ENCODE results near the gene LCP2. TPM values are rescaled to one million over a fixed set of nuclear protein-coding genes. Genes with fewer than 3 reads are reported as not detected.
A peak's percentile ranks its signal among the peaks of the same experiment; 100 is the strongest.

The LCP2 gene
- total and polyA plus RNA-seq, 10 of the 15 experiments (the other 5 are each of a cell fraction or from before 2014, with no cell fraction given) = 8.0 to 50.5 (median 20.6) TPM

DNA sequence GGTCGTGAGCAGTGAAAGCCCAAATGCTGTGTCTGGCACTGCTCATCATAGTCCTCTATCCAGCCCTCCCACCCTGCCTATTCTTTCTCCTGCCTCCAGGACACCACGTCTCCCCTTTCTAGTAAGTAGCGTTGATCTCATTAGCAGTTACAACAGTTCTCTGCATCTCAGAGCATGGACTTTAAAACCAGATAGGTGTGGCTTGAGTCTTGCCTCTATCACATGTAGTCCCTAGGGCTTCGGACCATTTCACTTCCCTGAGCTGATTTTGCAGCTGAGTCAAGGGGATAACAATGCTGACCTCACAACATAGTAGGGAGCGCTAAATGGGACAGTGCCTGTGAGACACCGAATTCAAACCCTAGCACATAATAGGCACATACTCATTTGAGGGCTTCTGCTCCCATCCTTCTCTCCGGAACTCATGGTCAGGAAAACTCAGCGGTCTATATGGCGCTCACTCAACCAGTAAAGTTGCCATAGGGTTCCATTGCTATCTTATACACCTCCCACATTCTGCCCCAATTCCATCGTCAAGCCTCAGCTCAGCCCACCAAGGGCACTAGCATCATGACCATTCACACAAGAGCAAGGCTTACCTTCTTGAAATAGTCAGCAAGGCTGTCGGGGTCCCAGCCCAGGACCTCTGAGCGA, 515 bp downstream of the LCP2 start:
- Histone ChIP-seq H3K4me2 (ENCODE audit: control insufficient read depth, insufficient read depth) (peak overlapping the region; percentile 86), H3K36me3 (ENCODE audit: control insufficient read depth in 2 of 2, insufficient read depth in 2 of 2, low read length in 1 of 2) (peaks cover 0 to 1% of the 10 kb centered on the region in 2 experiments; a peak in 1 of 4 replicates), H4K20me1 (ENCODE audit: control insufficient read depth, insufficient read depth) (no peaks in the 10 kb centered on the region), H3K9ac (ENCODE audit: control insufficient read depth, insufficient read depth, low read length) (peak overlapping the region; percentile 96), H2AFZ (ENCODE audit: control insufficient read depth, low read depth, low read length) (peak overlapping the region; percentile 91), H3K4me3 (peak overlapping the region; percentile 77), H3K9me3 (replicated peaks; ENCODE audit: control insufficient read depth, insufficient read depth, low read length) (no peaks in the 10 kb centered on the region; the same call in 2 of the 3 replicates), H3K27ac (ENCODE audit: control insufficient read depth, insufficient read depth) (peak overlapping the region; percentile 98), H3K79me2 (ENCODE audit: control insufficient read depth, insufficient read depth, low read length) (peaks cover 33% of the 10 kb centered on the region), H3K27me3 (replicated peaks in 1 of 2; ENCODE audit: control insufficient read depth in 2 of 2, insufficient read depth in 2 of 2, low read length in 1 of 2) (no peaks in the 10 kb centered on the region), H3K4me1 (ENCODE audit: control insufficient read depth, insufficient read depth, low read length) (peaks cover 23% of the 10 kb centered on the region)
- POLR2A ChIA-PET = interaction anchor here (0.6 to 11.9 kb wide), 9 partner anchors 10 to 92 kb away, joined by 3 to 169 read pairs (median 12); partner anchors contain the start of gene KCNMB1
- 2% methylated on average over 12 of the region's 12 CpGs for WGBS (ENCODE audit: insufficient coverage, insufficient replicate concordance, low lambda C conversion rate, missing lambda C conversion rate)
- SMC1A ChIA-PET (ENCODE audit: uncharacterized antibody, unreplicated experiment) = interaction anchor here (0.7 to 23.0 kb wide), 16 partner anchors 10 to 518 kb away, joined by 3 to 451 read pairs (median 6); no protein-coding TSS in a partner anchor
- BruUV-seq (replicated peaks) = TSS peak; percentile 75
- CTCF ChIA-PET = interaction anchor here (0.7 to 11.3 kb wide), 13 partner anchors 9 to 125 kb away, joined by 4 to 139 read pairs (median 9); no protein-coding TSS in a partner anchor
- intact Hi-C loops (cut with micrococcal nuclease; ENCODE audit: unreplicated experiment) = loop anchor here (1.0 to 2.0 kb wide), 2 partner anchors 18 to 42 kb away; no protein-coding TSS in a partner anchor
- in situ Hi-C loops (cut with MboI) = no loop called here
- ATAC-seq (peak; percentile 75), FAIRE-seq (peak; percentile 31), DNase-seq (ENCODE audit: low read depth, low spot score) (no peak)
- RAD21 ChIA-PET (ENCODE audit: unreplicated experiment) = interaction anchor here (0.8 to 13.4 kb wide), 14 partner anchors 10 to 492 kb away, joined by 3 to 274 read pairs (median 6); partner anchors contain the start of gene KCNMB1
- TF ChIP-seq, protein P1, sequence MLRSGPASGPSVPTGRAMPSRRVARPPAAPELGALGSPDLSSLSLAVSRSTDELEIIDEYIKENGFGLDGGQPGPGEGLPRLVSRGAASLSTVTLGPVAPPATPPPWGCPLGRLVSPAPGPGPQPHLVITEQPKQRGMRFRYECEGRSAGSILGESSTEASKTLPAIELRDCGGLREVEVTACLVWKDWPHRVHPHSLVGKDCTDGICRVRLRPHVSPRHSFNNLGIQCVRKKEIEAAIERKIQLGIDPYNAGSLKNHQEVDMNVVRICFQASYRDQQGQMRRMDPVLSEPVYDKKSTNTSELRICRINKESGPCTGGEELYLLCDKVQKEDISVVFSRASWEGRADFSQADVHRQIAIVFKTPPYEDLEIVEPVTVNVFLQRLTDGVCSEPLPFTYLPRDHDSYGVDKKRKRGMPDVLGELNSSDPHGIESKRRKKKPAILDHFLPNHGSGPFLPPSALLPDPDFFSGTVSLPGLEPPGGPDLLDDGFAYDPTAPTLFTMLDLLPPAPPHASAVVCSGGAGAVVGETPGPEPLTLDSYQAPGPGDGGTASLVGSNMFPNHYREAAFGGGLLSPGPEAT (IDR thresholded peaks at IDR 0.05; ENCODE audit: low read depth) = 0 out of 2 replicates have a peak, but pooled peaks have one; percentile 19
- TF ChIP-seq ZNF384 (IDR thresholded peaks at IDR 0.05; ENCODE audit: borderline replicate concordance, low read depth, low read length) (no peak), RB1 (IDR thresholded peaks at IDR 0.05; ENCODE audit: borderline replicate concordance) (no peak), MTA2 (IDR thresholded peaks at IDR 0.05; ENCODE audit: low read depth) (0 out of 2 replicates have a peak, but pooled peaks have one; percentile 15), SUPT20H (IDR thresholded peaks at IDR 0.05; ENCODE audit: borderline replicate concordance, control insufficient read depth, low read depth, low read length) (no peak), CREB1 (IDR thresholded peaks at IDR 0.05; ENCODE audit: low read depth) (no peak), MXI1 (IDR thresholded peaks at IDR 0.05; ENCODE audit: low read depth, low read length) (peak; percentile 54; the same call in 1 of the 2 replicates), SREBF1 (IDR thresholded peaks at IDR 0.05; ENCODE audit: low read length) (no peak), RAD21 (IDR thresholded peaks at IDR 0.05; ENCODE audit: insufficient read depth, low read depth, low read length) (no peak), SUZ12 (IDR thresholded peaks at IDR 0.05; ENCODE audit: unreplicated experiment) (no peak), POLR2AphosphoS2 (IDR thresholded peaks at IDR 0.05; ENCODE audit: low read depth, low read length) (0 out of 2 replicates have a peak, but pooled peaks have one; percentile 37)
- TF ChIP-seq, protein P2, sequence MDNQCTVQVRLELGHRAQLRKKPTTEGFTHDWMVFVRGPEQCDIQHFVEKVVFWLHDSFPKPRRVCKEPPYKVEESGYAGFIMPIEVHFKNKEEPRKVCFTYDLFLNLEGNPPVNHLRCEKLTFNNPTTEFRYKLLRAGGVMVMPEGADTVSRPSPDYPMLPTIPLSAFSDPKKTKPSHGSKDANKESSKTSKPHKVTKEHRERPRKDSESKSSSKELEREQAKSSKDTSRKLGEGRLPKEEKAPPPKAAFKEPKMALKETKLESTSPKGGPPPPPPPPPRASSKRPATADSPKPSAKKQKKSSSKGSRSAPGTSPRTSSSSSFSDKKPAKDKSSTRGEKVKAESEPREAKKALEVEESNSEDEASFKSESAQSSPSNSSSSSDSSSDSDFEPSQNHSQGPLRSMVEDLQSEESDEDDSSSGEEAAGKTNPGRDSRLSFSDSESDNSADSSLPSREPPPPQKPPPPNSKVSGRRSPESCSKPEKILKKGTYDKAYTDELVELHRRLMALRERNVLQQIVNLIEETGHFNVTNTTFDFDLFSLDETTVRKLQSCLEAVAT (IDR thresholded peaks at IDR 0.05) = 0 out of 2 replicates have a peak, but pooled peaks have one; percentile 12
- TF ChIP-seq, protein P3, sequence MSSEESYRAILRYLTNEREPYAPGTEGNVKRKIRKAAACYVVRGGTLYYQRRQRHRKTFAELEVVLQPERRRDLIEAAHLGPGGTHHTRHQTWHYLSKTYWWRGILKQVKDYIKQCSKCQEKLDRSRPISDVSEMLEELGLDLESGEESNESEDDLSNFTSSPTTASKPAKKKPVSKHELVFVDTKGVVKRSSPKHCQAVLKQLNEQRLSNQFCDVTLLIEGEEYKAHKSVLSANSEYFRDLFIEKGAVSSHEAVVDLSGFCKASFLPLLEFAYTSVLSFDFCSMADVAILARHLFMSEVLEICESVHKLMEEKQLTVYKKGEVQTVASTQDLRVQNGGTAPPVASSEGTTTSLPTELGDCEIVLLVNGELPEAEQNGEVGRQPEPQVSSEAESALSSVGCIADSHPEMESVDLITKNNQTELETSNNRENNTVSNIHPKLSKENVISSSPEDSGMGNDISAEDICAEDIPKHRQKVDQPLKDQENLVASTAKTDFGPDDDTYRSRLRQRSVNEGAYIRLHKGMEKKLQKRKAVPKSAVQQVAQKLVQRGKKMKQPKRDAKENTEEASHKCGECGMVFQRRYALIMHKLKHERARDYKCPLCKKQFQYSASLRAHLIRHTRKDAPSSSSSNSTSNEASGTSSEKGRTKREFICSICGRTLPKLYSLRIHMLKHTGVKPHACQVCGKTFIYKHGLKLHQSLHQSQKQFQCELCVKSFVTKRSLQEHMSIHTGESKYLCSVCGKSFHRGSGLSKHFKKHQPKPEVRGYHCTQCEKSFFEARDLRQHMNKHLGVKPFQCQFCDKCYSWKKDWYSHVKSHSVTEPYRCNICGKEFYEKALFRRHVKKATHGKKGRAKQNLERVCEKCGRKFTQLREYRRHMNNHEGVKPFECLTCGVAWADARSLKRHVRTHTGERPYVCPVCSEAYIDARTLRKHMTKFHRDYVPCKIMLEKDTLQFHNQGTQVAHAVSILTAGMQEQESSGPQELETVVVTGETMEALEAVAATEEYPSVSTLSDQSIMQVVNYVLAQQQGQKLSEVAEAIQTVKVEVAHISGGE (CRISPR knock-in tag; IDR thresholded peaks at IDR 0.05) = no peak
- TF ChIP-seq, protein P4, sequence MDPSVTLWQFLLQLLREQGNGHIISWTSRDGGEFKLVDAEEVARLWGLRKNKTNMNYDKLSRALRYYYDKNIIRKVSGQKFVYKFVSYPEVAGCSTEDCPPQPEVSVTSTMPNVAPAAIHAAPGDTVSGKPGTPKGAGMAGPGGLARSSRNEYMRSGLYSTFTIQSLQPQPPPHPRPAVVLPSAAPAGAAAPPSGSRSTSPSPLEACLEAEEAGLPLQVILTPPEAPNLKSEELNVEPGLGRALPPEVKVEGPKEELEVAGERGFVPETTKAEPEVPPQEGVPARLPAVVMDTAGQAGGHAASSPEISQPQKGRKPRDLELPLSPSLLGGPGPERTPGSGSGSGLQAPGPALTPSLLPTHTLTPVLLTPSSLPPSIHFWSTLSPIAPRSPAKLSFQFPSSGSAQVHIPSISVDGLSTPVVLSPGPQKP (IDR thresholded peaks at IDR 0.05; ENCODE audit: low read depth, low read length) = no peak
